NCI-H2196 (cell line): ENCODE measurements around the gene MTCH2.
"Not testable (repeated sequence)": the region's sequence is repeated elsewhere in the genome, so short reads cannot be mapped to it uniquely, and the experiment has no call there.

Experiments
- DNase-seq: peaks from one replicate; lab custom pipeline; 2025; ENCODE audit not compliant: unreplicated experiment; lab: John Stamatoyannopoulos, UW

MTCH2 gene

DNA sequence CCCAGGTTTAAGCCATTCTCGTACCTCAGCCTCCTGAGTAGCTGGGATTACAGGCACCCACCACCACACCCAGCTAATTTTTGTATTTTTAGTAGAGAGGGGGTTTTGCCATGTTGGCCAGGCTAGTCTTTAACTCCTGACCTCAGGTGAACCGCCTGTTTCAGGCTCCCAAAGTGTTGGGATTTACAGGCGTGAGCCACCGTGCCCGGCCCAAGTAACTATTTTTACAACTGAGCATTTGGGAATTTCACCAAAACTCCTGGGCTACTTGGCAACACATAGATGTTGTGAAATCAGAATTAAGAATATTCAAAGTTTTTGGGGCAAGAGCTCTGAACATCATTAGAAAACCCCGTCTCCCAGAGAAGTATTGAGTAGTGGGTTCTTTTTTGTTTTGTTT is 1.9 kb downstream of the MTCH2 start:
- not testable (repeated sequence) for DNase-seq

DNA sequence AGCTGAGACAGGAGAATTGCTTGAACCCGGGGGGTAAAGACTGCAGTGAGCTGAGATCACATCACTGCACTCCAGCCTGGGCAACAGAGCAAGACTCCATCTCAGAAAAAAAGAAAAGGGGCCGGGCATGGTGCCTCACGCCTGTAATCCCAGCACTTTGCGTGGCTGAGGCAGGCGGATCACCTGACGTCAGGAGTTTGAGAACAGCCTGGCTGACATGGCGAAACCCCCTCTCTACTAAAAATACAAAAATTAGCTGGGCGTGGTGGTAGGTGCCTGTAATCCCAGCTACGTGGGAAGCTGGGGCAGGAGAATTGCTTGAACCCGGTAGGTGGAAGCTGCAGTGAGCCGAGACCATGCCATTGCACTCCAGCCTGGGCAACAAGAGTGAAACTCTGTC is 6.0 kb downstream of the MTCH2 start:
- not testable (repeated sequence) for DNase-seq

DNA sequence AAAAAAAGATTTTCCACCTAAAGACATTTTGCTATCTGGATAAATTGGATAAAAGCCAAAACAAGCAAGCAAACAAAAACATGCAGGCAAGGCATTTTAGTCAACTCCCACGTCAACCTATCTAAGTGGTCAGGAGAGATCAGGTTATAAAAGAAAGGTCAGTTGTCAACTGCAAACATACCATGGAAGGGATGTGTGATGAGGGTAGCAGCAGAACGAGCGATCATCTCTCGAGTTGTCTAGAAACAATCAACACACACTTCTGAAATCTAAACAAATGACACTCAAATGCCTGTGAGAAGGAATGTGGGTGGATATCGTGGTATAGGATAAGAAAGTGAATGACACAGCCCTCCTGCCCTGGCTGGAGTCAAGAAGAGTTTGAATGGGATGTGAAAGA is 10.9 kb downstream of the MTCH2 start:
- no peak for DNase-seq

DNA sequence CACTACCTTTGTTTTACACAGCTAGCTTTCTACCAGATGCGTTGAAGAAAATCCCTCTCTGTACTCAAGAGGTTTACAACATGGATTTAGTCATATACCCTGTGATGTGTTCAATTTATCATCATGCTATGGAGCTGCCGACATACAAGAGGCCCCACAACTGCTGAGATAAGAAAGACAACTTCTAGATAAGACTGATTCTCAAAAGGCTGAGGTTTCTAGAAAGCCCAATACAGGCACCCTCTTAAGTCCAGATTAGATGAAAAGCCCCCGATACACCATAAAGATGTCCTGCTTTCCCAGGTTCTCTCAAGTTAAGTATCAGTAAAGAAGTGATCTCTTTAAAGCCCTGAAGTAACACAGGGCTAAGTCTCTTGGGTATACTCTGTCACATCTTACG is 14.3 kb downstream of the MTCH2 start:
- DNase-seq = no peak

DNA sequence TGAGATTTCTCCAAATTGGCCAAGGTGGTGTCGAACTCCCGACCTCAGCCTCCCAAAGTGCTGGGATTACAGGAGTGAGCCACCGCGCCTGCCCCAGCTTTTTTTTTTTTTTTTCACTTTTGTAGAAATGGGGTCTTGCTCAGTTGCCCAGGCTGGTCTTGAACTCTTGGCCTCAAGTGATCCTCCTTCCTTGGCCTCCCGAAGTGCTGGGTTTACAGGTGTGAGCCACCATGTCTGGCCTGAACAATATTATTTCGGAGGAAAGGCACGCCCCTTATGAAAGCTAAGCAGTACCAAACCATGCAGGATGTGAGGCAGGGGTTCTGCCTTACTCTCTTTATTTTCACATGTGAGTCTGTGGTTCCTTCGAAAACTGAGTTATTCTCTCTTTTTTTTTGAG is 16.1 kb downstream of the MTCH2 start:
- DNase-seq = no peak

DNA sequence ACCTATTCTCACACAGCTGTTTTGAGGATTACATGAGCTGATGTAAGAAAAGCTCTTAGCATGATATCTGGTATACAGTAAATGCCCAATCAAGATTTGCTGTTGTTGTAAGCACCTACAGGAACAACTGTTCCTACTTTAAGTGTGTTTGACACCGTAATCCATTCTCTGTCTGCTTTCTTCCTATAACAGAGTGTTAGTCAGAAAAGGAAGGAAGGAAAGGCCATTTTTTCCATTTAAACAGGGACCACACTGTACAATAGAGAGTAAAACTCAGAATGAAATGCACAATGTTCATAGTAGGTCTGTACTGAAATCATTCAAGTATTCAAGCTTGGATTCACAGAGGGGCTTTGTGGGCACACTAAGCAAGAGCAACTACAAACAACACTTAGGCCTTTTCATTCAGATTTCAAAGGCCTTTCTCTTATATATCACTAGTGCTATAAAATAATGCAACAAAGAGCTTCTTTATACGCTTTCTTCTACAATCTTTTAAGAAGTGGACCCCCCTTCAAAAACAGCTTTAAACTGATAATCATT is 21.5 kb downstream of the MTCH2 start:
- DNase-seq = no peak

DNA sequence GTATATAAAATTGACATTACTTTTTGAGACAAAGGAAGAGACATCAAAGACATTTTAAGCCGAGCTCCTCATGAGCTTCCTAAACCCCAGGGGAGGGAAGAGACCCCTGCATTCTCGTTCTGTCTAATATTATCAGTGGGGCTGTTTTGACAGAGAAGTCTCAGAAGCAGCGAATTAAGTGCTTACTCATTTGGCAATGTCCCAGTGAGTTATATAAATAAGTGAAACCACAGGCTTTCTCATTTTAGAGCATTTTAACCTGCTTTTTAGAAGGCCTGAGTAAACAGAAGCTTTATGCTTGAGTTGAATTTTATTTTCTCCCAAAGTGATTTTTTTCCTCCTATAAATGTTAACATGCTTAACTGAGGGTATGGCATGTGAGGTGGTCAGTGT is 24.9 kb downstream of the MTCH2 start:
- no peak for DNase-seq

DNA sequence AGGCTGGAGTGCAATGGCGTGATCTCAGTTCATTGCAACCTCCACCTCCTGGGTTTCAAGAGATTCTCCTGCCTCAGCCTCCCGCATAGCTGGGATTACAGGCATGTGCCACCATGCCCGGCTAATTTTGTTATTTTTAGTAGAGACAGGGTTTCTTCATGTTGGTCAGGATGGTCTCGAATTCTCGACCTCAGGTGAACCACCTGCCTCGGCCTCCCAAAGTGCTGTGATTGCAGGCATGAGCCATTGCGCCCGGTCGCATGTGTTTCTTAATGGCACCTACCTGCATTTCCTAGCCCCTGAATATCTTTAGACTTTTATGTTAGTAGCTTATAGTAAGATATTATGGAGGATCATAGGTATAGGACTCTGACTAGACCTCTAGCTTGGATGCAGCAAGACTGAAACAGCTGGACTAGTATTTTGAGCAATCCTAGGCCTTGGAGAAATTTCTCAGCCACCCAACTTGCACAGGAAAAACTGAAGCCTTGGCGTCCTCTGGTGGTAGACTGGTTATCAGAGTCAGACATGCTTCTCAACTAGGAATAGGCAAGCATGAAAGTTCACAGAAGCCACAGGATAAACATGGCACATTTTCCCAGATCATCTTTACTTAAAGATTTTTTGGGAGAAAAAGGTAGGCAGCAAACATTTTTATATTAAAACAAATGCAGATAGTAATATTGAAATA is 25.5 kb downstream of the MTCH2 start:
- DNase-seq = peak; percentile 50

DNA sequence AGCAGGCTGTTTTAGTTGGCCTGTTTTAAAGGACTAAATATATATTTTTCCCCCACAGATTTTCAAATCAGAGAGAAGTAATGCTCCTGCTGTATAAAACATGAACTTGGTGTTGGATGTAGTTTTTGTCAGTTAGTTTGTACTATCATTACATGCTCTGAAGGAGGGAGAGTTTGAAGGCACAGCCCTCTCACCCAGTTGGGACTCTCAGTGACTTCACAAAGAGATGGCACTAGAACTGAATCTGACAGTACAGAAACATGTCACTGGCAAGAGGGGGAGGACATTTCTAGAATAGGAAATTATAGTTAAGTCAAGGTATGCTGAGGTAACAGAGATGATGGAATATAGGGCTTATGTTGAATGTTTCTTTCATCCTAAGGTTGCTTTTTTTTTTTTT is 27.1 kb downstream of the MTCH2 start:
- no peak for DNase-seq

DNA sequence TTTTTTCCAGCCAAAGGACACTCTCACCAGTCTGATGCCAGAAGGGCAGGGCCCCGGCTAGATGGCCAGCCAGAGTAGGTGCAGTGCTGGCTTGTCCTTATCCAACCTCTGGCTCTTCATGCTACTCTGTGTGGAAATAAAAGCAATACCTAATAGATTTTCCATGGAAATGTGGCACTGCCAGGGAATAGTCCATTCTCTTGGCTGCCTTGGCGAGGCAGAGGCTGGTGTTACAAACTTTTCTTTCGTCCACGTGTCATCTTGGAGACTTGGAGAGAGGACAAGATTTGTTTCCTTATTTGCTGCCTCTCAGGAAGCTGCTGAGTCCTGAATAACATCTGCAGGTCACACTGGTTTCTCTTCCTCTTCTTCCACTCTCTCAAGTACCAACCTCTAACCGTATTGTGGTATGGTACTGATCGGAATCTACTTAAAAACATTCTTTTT is 31.0 kb downstream of the MTCH2 start:
- DNase-seq = no peak

DNA sequence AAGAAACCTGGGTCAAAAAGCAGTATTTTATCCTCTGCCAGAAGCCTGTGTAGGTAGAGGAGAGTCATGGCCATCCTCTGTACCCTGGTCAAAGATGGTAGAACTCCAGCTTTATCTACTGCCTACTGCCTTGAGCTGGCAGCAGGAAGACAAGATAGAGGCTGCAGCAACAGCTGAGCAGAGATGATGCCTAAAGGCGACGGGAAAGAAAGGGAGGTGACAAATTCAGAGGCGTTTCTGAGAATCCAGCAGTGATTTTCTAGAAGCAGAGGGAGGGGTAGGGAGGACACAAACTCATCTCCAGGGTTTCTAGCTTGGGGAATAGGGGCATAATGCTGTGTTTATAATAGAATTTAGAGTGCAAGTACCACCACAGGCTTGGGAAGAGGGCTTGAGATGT is 32.7 kb downstream of the MTCH2 start:
- no peak for DNase-seq

DNA sequence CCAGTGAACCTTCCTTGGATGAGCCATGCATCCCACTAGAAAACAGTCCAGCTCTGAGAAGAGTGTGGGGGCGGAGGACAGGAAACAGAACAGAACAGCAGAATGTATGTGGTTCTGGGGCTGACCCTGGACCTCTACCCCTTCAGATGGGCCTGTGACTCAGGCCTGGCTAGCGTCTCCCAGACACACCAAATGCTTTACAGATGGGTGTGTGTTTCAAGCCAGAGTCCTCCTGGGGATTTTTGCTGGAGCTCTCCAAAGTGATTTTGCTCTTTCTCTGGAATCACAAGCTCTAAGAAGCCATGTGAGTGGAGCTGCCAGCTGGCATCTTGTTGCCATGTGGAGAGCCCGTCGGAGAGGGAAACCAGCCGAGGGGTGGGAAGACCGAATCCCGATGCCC is 35.0 kb downstream of the MTCH2 start:
- no peak for DNase-seq

DNA sequence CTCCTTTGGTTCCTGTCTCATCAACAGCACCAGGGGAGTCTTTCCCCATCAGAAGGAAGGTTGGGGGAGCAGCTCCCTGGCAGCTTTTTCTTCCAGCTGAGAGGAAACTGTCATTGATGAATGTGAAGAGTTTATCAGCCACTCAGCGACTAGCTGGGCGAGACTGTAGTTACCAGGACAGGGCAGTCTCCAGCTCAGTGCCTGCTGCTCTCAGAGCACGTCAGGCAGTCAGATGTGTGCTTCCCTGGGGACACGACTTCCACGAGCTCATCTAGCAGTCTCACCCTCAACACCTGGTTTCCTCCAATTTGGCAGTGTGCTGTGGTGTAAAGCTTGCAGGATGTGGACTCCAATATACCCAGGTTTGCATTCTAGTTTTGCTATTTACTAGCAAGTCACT is 35.6 kb downstream of the MTCH2 start:
- DNase-seq = no peak

DNA sequence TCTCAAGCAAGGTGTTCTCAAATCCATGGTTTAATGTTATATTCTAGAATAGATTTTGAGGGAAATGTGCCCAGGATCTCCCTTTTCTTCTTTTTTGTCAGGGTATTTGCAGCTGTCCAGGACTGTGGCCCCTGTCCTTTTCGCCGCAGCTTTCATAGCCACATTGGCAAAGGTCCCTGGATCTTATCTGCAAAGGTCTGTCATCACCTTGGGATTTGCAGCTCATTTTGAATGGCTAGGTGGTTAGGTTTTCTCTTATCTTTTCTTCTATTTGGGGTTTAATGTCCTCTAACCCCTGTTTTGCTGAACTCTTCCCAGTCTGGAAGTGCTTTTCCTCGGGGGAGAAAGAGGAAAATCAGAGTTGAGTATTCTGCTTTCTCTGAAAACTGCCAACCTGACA is 36.4 kb downstream of the MTCH2 start:
- DNase-seq = no peak

DNA sequence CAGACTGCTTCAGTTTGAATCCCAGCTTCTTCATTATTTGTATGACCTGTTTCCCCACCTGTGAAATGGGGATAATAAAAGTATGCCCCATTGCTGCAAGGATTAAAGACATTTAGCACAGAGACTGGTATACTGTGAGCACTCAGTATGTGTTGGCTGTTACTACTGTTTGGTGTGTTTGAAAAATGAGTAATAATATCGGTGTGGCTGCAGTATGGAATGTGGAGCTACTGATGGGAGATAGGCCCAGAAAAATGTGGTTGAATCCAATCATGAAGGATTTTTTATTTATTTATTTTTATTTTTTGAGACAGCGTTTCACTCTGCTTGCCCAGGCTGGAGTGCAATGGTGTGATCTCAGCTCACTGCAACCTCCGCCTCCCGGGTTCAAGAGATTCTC is 39.1 kb downstream of the MTCH2 start:
- DNase-seq = no peak

DNA sequence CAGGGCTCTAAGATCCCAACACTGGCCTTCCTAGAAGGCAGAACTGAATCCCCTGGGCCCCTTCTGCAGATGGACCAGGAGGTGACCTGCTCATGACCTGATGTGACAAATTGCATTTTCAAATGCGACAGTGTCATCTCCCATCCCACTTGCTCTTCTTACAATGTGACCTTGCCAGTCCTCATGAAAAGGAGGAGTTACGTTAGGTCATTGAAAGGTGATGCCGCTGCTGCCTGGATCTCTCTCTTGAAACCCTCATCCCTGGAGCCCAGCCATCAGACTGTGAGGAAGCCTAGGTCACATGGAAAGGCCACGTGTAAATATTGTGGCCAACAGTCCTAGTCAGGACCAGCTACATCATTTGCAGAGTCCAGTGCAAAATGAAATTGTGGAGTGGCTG is 42.5 kb downstream of the MTCH2 start:
- peak; percentile 40 for DNase-seq

DNA sequence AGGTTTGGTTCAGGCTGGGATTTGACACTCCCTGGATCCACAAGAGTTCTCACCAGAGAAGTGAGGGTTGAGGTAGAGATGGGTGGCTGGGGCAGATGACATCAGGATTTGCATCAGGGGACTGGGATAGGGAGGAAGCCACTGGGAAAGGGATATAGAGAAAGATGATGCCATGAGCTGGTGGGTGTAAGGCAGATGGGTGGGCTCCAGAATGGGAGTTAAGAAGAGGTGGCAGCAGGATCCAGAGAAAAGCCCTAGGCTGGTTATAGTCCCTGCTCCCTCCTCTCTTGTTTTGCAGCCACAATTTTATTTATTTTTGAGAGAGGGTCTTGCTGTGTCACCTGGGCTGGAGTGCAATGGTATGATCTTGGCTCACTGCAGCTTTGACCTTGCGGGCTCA is 46.4 kb downstream of the MTCH2 start:
- no peak for DNase-seq

DNA sequence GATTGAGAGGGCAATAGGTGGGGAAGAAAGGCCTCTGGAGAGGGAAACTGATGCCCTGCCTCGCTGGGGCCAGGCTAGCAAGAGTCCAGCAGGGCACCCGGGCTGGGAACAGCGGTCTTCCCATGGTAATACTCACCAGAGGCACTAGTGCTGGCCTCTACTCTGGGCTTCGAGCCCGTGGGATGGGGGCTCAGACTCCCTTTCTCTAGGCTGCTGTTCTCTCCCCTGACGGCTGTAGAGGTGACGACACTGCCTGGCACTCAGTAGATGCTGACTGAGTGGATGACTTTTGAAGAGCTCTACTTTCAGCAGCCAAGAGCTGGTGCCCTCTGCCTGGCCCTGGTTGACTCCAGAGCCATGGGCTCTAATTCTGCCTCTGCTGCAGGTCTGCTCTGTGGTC is 47.3 kb downstream of the MTCH2 start:
- DNase-seq = no peak

DNA sequence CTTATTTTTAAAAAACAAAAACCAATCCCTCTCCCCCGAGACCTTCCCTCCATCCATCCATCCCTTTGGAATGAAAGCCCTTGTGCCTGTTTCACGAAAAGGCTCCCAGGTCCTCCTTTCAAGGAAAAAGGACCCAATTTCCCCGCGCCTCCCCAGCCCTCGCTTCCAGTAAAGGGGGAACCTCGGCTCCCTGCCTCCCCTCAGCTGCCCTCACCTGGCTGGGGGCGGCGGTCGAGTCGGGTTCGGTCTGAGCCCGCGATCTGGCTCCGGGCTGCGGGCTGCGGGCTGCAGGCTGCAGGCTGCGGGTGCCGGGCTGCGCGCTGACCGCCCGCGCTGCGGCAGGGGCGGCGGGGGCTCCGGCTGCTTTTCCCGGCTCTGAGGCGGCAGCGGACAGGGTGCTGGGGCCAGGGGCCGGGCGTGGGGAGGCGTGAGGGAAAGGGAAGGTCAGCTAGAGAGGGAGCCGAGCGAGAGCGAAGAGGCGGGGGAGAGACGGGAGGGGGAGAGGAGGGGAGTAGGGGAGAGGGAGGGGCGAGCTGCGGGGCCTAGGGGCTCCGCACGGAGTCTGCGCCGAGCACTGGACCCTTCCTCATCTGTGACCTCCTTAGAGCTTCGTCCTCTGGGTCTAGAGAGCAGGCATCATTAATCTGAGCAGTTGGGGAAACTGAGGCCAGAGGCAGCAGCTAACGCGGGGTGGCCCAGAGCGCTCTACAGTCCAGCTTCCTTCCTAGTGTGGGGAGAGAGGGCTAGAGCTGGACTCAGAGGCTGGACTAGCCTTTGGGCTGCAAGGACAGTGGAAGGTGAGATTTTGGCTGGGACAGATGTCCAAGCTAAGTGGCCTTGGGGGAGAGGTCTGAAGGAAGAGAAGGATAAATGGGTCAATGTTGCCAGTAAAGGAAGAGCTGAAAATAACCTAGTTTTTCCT is 48.2 kb downstream of the MTCH2 start, which contains the start of gene C1QTNF4:
Gene C1QTNF4, minus strand, starts transcription at position 478 of the 922 bp plus-strand sequence. CDS start 3,601 bp downstream, outside the sequence.
- no peak for DNase-seq

DNA sequence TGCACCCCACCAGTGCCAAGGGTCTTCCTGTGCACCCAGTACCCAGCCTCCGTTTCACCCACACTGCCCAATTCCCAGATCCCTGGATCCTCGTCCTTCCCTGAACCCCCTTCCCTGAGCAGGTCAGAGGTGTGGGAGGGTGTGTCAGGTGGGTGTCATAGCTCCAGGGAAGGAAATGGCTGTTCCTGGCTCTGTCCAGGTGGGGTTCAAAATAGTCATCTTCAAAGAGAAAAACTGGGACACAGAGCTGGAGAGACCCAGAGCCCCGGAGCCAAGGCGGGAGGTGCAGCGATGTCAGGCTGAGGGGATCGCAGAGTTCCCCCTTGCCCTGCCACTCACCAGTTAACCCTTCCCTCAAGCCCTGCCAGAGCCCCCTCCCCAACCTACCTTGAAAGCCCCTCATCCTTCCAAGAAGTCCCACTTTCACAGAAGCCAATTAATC is 48.8 kb downstream of the MTCH2 start:
- DNase-seq = no peak

DNA sequence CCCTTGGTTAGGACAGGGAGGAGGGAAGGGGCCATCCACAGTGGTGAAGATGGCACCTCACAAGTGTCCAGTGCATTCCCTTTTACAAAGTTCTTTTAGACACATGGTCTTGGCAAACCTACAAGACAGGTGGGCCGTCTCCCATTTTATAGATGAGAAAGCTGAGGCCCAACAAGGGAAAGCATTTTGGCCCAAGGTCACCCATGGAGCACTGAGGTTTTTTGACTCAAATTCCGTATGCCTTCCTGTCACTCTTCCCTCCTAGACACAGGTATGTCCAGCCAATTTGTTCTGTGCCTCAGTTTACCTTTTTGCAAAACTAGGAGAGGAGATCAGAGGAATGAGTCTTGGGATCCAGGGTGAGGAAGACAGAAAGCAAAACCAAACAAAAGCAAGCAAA is 49.4 kb downstream of the MTCH2 start:
- no peak for DNase-seq

DNA sequence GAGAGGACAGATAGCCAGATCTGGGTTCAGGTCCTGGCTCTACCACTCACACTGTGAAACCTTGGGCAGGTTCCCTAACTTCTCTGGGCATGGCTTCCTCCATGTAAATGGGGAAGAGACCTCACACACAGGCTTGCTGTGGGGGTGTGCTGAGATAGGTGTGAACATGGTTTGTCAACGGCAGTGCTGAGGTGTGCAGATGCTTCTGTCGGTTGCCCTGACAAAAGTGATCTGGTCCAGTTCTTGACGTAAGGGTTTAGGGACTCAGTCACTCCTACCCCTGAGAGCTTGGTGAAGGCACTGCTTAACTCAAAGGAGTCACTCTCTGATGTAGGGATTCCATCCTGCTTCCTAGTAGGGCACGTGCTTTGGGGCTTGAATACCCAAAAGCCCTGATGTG is 50.1 kb downstream of the MTCH2 start:
- DNase-seq = no peak
